ENCODE data around the gene DNAJC7.

The DNAJC7 gene

GRCh38 chr17:41971721-41972523, 45.3 kb downstream of the DNAJC7 start:
- TF ChIP-seq, protein P1, sequence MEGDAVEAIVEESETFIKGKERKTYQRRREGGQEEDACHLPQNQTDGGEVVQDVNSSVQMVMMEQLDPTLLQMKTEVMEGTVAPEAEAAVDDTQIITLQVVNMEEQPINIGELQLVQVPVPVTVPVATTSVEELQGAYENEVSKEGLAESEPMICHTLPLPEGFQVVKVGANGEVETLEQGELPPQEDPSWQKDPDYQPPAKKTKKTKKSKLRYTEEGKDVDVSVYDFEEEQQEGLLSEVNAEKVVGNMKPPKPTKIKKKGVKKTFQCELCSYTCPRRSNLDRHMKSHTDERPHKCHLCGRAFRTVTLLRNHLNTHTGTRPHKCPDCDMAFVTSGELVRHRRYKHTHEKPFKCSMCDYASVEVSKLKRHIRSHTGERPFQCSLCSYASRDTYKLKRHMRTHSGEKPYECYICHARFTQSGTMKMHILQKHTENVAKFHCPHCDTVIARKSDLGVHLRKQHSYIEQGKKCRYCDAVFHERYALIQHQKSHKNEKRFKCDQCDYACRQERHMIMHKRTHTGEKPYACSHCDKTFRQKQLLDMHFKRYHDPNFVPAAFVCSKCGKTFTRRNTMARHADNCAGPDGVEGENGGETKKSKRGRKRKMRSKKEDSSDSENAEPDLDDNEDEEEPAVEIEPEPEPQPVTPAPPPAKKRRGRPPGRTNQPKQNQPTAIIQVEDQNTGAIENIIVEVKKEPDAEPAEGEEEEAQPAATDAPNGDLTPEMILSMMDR (IDR thresholded peaks at IDR 0.05; ENCODE audit: control insufficient read depth, extremely low read depth, insufficient read depth): no peak
- no peak for DNase-seq (ENCODE audit: low read depth)
- peak overlapping the region; percentile 21 for H3K4me3 ChIP-seq (ENCODE audit: low read depth, low read length)

DNA sequence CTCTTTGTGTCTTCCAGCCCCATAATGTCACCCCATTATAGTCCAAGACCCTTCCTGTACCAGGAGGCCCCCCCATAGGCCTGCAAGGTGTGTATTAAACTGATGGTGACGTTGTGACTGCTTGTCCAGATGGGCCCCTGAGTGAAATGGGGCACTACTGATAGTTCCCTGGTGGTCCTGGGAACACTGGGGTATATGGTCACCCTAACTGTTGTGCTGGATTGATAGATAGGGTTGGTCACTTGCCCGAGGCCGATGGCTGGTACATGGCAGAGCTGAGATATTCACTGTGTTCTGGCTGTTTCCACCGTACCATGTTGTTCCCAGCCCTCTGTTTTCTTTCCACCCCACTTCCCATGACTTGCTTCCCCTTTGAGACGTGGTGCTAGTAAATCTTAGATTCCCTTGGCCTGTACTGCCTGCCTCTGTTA, 46.3 kb downstream of the DNAJC7 start:
- no peak overlapping the region for H3K4me3 ChIP-seq (ENCODE audit: low read depth, low read length)
- DNase-seq (ENCODE audit: low read depth): no peak

GRCh38 chr17:41968676-41969075, 48.6 kb downstream of the DNAJC7 start:
- no peak for DNase-seq (ENCODE audit: low read depth)
- TF ChIP-seq, protein P1 (IDR thresholded peaks at IDR 0.05; ENCODE audit: control insufficient read depth, extremely low read depth, insufficient read depth): no peak
- no peak overlapping the region for H3K4me3 ChIP-seq (ENCODE audit: low read depth, low read length)

More for the DNA sequence above, 46.3 kb downstream of the DNAJC7 start:
- TF ChIP-seq, protein P1 (IDR thresholded peaks at IDR 0.05; ENCODE audit: control insufficient read depth, extremely low read depth, insufficient read depth): no peak

DNA sequence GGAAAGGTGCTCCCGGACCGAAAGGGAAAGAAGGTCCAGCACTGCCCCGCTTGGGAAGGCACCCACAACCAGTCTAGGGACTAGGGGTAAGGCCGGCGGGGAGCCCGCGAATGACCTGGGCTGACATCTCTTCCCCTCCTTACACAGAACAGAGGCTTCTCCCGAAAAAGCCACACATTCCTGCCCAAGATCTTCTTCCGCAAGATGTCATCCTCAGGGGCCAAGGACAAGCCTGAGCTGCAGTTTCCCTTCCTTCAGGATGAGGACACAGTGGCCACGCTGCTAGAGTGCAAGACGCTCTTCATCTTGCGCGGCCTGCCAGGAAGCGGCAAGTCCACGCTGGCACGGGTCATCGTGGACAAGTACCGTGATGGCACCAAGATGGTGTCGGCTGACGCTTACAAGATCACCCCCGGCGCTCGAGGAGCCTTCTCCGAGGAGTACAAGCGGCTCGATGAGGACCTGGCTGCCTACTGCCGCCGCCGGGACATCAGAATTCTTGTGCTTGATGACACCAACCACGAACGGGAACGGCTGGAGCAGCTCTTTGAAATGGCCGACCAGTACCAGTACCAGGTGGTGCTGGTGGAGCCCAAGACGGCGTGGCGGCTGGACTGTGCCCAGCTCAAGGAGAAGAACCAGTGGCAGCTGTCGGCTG, 49.2 kb downstream of the DNAJC7 start:
- TF ChIP-seq, protein P1 (IDR thresholded peaks at IDR 0.05; ENCODE audit: control insufficient read depth, extremely low read depth, insufficient read depth): no peak
- H3K4me3 ChIP-seq (ENCODE audit: low read depth, low read length): peak overlapping the region; percentile 91
- no peak for DNase-seq (ENCODE audit: low read depth)

GRCh38 chr17:41967141-41967920, 49.9 kb downstream of the DNAJC7 start:
- TF ChIP-seq, protein P1 (IDR thresholded peaks at IDR 0.05; ENCODE audit: control insufficient read depth, extremely low read depth, insufficient read depth): no peak
- peak overlapping the region; percentile 91 for H3K4me3 ChIP-seq (ENCODE audit: low read depth, low read length)
- no peak for DNase-seq (ENCODE audit: low read depth)

- peak; percentile 61 for DNase-seq (ENCODE audit: low read depth)
- TF ChIP-seq, protein P1 (IDR thresholded peaks at IDR 0.05; ENCODE audit: control insufficient read depth, extremely low read depth, insufficient read depth): no peak
- peak within 1 kb of the TSS; percentile 91 for H3K4me3 ChIP-seq (ENCODE audit: low read depth, low read length)
Measured at GRCh38 chr17:41966463-41967140, 50.6 kb downstream of the DNAJC7 start, which contains the start of gene CNP. Gene CNP, plus strand, starts transcription at chr17:41966795. Its CDS starts 90 bp downstream, at chr17:41966885.

Data from LNCaP clone FGC (cell line).